HG03060 (cell line): ENCODE results near the gene GPR55.
"Not testable (repeated sequence)": the region's sequence is repeated elsewhere in the genome, so short reads cannot be mapped to it uniquely, and the experiment has no call there.

Experiments used
- ATAC-seq: cut with Tn5 transposase; IDR thresholded peaks from one replicate; pipeline ENCODE4 v1.9.1; 2021; ENCODE audit warnings: low read depth, moderate number of reproducible peaks; ENCODE audit not compliant: unreplicated experiment

The GPR55 gene

DNA sequence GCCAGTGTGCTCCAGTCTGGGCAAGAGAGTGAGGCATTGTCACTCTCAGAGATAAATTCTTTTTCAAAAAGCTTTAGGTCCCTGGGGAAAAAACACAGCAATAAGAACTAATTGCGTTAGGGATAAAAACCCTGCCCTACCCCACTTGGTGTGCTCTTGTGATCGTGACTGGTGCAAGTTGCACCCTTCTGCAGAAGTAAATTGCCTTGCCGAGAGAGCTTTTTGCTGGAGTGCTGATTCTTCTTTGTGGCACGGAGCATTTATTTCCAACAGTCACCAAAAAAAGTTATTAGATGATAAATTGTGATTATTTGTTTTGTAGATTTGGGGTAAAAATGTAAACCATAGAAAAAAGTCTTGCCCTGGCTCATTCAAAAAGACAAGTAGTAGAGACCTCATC, 12.3 kb upstream of the GPR55 start:
- ATAC-seq: no peak

GRCh38 chr2:230936243-230936642, 11.2 kb upstream of the GPR55 start:
- ATAC-seq: not testable (repeated sequence)

DNA sequence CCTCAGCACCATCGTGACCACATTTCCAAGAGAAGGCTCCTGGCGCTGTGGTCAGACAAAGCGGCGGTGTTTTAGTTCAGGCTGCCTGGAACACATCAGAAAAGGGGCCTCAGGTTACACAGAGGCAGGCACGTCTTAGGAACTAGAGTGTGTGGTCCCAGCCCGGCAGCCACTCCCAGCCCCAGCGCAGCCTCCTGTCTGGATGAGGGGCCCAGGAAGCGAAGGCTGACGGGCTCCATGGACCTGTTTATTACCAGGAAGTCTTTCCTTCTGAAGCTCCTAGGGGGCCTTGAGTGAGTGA, 10.0 kb upstream of the GPR55 start:
- ATAC-seq: no peak

GRCh38 chr2:230934231-230935129, 9.4 kb upstream of the GPR55 start:
- no peak for ATAC-seq

- no peak for ATAC-seq
These were observed 8.6 kb upstream of the GPR55 start for GRCh38 chr2:230933521-230934180.

DNA sequence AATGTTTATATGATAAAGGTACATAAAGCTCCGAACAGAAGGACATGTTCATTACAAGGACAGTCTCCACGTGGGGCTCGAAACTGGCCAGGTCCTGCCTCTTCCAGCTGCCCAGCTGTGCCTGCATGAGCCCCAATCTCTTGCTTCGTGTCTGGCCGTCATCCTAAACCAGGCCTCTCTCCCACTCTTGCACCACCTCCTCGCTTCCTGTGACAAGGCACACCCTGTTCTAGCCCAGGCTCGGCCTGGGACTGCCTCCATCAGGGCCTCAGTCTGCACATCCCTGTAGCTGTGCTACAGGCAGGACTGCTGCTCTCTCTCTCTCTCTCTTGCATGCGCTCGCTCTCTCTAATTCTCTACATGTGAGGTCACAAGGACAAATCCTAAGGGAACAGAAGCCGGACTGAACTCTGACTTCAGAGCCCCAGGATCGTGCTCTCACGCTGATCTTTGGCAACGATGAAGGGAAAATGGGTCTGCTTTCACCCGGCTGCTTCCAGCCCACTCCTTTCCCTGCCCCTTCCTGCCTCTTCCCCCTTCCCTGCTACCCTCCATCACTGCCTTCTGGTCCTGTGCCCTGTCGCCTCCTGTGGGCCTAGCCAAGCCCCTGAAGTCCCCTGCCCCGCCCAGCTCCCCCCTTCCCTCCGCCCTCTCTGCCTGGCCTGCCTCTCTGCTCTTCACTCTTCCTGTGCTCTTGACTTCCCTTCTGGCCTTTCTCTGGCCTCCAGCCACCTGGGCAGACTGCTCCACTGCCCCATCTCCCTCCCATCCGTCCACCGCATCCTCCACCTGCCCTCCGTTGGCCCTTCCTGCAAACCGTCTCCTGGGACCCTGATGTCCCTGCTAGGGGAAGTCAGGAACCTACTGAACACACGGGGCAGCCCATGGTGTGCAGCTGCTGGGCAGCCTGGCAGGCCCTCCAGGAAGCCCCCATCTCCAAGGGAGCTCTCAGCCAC, 7.8 kb upstream of the GPR55 start:
- ATAC-seq: no peak

DNA sequence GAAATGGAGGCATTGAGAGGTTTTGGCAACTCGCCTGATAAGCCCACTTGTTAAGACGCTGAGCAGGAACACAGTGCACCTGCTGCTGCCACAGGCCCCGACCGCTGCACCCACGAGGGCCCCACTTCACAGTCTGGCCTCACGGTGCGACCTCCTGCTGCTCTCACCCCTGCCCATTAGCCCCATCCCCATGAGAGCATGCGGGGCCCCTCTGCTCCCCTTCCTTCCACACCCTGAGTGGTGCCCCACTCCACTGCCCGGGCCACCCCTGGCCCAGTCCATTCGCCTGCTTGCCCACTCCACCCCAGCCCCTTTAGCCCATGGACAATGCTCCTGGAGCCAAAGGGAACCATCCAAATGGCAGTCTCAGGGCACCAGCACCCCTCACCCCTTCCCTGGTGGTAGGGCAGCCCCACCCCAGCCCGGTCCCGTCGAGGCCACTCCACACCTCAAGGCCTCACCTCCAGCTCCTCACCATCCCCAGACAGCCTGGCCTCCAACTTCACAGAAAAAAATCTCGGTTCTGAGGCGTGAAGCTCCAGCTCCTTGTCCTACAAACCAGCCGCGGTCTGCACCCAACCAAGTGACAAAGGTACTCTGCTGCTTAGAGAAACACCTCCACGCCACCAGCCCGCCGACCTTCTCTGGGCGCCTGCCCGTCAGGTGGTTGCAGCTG, 6.7 kb upstream of the GPR55 start:
- no peak for ATAC-seq

DNA sequence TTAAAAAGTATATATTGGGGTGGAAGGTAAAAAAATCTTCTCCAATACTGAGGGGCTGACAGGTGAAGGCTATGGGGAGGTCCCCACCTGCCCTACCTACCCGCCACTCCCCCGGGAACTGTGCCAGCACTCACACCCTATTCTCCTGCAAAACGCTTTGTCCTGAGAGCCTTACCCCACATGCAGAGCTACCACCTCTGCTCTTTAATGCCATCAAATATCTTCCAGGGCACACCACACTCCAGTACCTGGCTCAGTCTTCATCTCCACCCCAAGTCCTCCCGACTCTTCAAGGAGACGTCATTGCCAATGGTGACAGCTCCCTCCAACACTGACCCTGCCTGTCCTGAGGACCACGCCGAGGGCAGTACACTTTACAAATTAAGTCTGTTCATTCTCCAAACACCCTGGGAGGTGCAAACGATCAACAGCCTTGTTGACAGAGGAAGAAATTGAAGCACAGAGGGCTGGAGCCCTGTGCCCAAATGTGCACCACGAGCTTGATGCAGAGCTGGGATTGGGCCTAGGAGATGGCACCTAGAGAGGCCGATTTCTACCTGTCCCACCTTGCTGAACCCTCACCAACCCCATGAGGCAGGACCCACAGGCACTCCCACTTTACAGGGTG, 6.0 kb upstream of the GPR55 start:
- no peak for ATAC-seq

DNA sequence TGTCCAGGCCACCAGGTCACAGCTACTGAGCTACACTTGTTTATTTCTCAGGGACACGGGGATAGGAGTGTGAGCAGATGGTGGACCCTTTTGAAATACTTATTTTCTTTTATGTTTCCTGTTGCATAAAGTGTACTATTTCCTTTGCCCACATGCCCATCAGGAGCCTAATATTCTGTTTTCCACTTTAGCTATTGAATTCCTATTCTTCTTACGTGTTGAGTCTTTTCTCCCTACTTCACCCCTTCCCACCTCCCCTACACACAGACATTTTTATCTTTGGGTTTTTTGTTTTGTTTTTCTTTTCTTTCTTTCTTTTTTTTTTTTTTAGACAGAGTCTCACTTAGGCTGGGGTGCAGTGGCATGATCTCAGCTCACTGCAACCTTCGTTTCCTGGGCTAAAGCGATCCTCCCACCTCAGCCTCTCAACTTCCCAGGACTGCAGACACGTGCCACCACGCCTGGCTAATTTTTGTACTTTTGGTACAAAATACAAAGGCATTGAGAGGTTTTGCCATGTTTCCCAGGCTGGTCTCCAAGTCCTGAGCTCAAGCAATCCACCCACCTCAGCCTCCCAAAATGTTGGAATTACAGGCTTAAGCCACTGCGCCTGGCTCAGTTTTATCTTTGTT, 5.2 kb upstream of the GPR55 start:
- no peak for ATAC-seq

- ATAC-seq: no peak
These were observed 4.5 kb upstream of the GPR55 start for GRCh38 chr2:230929381-230930148.

DNA sequence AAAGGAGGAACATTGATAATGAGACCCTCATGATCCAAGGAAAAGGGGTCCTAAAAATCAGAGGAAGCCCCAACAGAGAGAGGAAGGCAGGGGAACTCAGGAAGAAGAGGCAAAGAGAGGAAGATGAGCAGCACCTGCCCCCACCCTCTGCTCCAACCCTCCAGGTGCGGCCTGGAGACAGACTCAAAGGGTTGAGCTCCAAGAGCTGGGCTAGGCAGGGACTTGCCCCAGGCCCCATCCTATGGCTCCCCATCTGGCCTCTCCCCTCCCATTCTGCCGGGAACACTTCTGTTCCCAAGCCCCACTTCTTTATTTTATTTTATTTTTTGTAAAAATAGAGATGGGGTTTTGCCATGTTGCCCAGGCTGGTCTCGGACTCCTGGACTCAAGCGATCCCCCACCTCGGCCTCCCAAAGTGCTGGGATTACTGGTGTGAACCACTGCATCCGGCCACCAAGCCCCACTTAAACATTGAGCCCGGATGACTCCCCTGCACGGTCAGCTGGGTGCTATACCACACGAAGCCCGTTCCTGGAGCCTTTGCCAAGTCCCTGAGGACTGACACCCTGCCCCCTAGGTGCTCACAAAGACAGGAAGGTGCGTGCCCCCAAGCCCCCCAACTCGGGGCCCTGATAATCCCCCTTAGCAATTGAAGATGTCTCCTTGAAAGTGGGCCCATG, 3.8 kb upstream of the GPR55 start:
- ATAC-seq: no peak

DNA sequence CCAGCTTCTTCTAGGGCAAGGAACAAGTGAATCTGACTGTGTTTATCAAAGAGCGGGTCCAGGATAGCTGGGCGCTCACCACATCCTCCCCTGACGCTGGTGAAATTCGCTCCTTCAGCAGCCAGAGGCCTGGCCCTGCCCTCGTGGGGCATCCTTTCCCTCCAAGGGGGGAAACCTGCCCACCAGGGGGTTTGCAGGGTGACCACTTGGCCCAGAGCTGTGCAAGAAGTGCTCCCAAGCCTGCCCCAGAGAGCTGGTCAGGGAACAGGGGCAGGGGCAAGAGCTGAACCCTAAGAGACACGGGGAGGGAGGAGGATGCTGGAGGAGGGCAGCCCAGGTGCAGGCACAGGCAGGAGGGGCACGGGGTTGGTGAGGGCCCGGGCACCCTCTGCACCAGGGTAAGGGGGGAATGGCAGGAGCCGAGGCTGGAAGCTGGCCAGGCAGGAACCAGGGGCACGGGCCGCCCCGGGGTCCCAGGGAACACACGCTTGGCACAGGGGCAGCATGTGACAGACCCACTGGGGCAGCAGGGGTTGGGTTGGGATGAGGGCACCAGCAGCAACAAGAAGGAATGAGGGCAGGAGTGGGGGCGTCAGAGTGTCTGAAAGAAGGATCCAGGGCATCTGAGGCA, 2.8 kb upstream of the GPR55 start:
- no peak for ATAC-seq

- ATAC-seq: peak; percentile 33
These were observed 1.1 kb upstream of the GPR55 start for GRCh38 chr2:230925879-230926765.

GRCh38 chr2:230925443-230925878, 419 bp upstream of the GPR55 start:
- peak; percentile 9 for ATAC-seq

DNA sequence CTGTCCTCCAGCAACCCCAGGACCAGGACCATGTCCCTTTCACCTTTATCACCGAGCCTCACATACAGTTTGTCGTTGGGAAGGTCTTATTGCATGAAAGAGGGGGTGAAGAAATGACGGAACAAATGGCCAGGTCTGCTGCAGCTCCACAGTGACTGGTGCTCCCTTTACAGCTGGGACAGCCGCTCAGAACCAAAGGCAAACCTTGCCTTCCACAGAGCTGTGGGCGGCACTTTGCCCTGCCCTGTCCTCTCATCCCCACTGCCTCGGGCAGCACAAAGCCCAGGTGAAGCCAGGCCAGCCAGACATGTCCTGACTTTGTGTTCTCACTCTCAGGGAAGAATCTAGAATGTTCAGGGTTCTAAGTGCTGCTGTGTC, 961 bp downstream of the GPR55 start:
- no peak for ATAC-seq

DNA sequence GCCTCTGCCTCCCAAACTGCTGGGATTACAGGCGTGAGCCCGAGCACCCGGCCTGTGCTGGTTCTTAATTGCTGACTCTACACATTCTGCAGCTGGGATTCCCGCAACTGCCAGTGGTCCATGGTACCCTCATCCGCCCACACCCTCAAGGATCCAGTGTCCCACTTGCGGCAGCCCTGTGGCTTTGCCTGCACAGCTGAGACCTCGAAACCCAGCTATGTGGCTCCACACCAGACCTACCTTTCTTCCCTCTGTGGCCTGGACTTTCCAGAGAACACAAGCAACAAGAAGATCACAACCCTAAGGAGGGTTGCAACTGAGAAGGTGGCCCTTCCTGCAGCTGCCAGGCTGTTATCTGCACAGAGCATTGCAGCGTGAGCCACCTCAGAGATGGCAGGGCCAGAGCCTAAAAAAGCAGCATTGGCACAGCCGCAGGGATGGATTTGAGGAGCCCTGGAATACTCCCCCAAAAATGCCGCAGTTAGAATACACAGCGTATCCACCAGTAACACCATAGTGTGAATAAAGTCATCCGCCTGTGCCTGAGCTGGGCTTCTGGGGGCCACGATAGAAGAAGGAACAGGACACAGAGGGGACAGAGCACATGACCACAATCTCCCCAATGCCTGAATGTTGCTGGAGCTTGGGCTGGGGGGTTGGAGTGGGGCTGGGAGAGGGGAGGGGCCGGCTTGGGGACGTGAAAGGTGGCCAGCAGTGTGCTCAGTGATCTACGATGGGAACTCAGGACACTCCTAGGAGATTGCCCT, 1.9 kb downstream of the GPR55 start:
- no peak for ATAC-seq
